ENCODE measurements around the gene FTSJ1. TPM values are rescaled to one million over a fixed set of nuclear protein-coding genes. Genes with fewer than 3 reads are reported as not detected.

Gene FTSJ1
- total and polyA plus RNA-seq, 2 donors (not counting 1 experiment from before 2014, with no cell fraction given), result 36.6 to 55.8 TPM

GRCh38 chrX:48514868-48515460 is 39.0 kb downstream of the FTSJ1 start:
- H3K9ac ChIP-seq (ENCODE audit: low read length), result no peak overlapping the region
- H3K4me3 ChIP-seq (ENCODE audit: control extremely low read depth in 1 of 5, extremely low read depth in 1 of 5, insufficient read depth in 1 of 5, low read depth in 2 of 5, low read length in 4 of 5), result no peak overlapping the region
- H3K79me2 ChIP-seq (ENCODE audit: control insufficient read depth, insufficient read depth, low read length), result no peaks in the 10 kb centered on the region
- intact Hi-C loops (cut with micrococcal nuclease), result no loop called here
- H3K27ac ChIP-seq (ENCODE audit: low read length in 2 of 2), result no peak overlapping the region
- Mint-ChIP-seq H3K27ac (no peak overlapping the region), H3K9me3 (ENCODE audit: insufficient read depth) (no peaks in the 10 kb centered on the region), H3K4me3 (no peak overlapping the region), H3K27me3 (no peaks in the 10 kb centered on the region), H3K4me1 (peaks cover 1% of the 10 kb centered on the region)
- ChIA-PET CTCF (interaction anchor here (0.6 kb wide), 1 partner anchor 1967 kb away, joined by 3 read pairs; no protein-coding TSS in a partner anchor), POLR2A (no interaction called here)
- H3K4me1 ChIP-seq (ENCODE audit: control insufficient read depth in 2 of 2, insufficient read depth in 2 of 2, low read length in 2 of 2), result no peaks in the 10 kb centered on the region
- H3K9me3 ChIP-seq (ENCODE audit: control extremely low read depth in 1 of 3, control insufficient read depth in 2 of 3, insufficient read depth in 1 of 3, low read length in 2 of 3), result no peaks in the 10 kb centered on the region
- TF ChIP-seq EZH2 (IDR thresholded peaks at IDR 0.05; ENCODE audit: borderline replicate concordance, insufficient read depth, low read depth, low read length, poor library complexity, severe bottlenecking) (no peak), CTCF (IDR thresholded peaks at IDR 0.05) (no peak)
- H2AFZ ChIP-seq (ENCODE audit: insufficient read depth, low read depth, low read length, poor library complexity, severe bottlenecking), result no peak overlapping the region
- H3K36me3 ChIP-seq (replicated peaks in 1 of 2; ENCODE audit: control extremely low read depth in 1 of 2, control insufficient read depth in 1 of 2, extremely low read depth in 1 of 2, insufficient read depth in 2 of 2, low read length in 1 of 2), result no peaks in the 10 kb centered on the region
- H4K20me1 ChIP-seq (ENCODE audit: control insufficient read depth, insufficient read depth, low read length, poor library complexity, severe bottlenecking), result no peaks in the 10 kb centered on the region
- 97% methylated on average over 4 of the region's 9 CpGs for WGBS (ENCODE audit: insufficient coverage)
- ATAC-seq (ENCODE audit: low read depth) (no peak), DNase-seq (no peak)
- H3K27me3 ChIP-seq (replicated peaks in 1 of 4; ENCODE audit: control extremely low read depth in 1 of 4, control insufficient read depth in 3 of 4, insufficient read depth in 4 of 4, low read length in 3 of 4), result no peaks in the 10 kb centered on the region
- H3K4me2 ChIP-seq (replicated peaks; ENCODE audit: low read depth, low read length, poor library complexity, severe bottlenecking), result no peak overlapping the region

GRCh38 chrX:48515842-48516241 is 39.8 kb downstream of the FTSJ1 start:
- no peaks in the 10 kb centered on the region for H4K20me1 ChIP-seq (ENCODE audit: control insufficient read depth, insufficient read depth, low read length, poor library complexity, severe bottlenecking)
- CTCF ChIA-PET, result no interaction called here
- intact Hi-C loops (cut with micrococcal nuclease), result no loop called here
- 99% methylated on average over 7 of the region's 10 CpGs for WGBS (ENCODE audit: insufficient coverage)
- no peaks in the 10 kb centered on the region for H3K27me3 ChIP-seq (replicated peaks in 1 of 4; ENCODE audit: control extremely low read depth in 1 of 4, control insufficient read depth in 3 of 4, insufficient read depth in 4 of 4, low read length in 3 of 4)
- no peaks in the 10 kb centered on the region for H3K79me2 ChIP-seq (ENCODE audit: control insufficient read depth, insufficient read depth, low read length)
- Mint-ChIP-seq H3K27ac (no peak overlapping the region), H3K27me3 (no peaks in the 10 kb centered on the region), H3K4me1 (peaks cover 3% of the 10 kb centered on the region), H3K9me3 (ENCODE audit: insufficient read depth) (no peaks in the 10 kb centered on the region), H3K4me3 (no peak overlapping the region)
- no peak overlapping the region for H2AFZ ChIP-seq (ENCODE audit: insufficient read depth, low read depth, low read length, poor library complexity, severe bottlenecking)
- H3K4me1 ChIP-seq (ENCODE audit: control insufficient read depth in 2 of 2, insufficient read depth in 2 of 2, low read length in 2 of 2), result peaks cover 5% of the 10 kb centered on the region in 2 donors
- TF ChIP-seq EZH2 (IDR thresholded peaks at IDR 0.05; ENCODE audit: borderline replicate concordance, insufficient read depth, low read depth, low read length, poor library complexity, severe bottlenecking) (no peak), CTCF (IDR thresholded peaks at IDR 0.05) (no peak)
- H3K27ac ChIP-seq (ENCODE audit: low read length in 2 of 2), result no peak overlapping the region
- H3K36me3 ChIP-seq (replicated peaks in 1 of 2; ENCODE audit: control extremely low read depth in 1 of 2, control insufficient read depth in 1 of 2, extremely low read depth in 1 of 2, insufficient read depth in 2 of 2, low read length in 1 of 2), result no peaks in the 10 kb centered on the region
- DNase-seq (no peak), ATAC-seq (ENCODE audit: low read depth) (no peak)
- POLR2A ChIA-PET, result no interaction called here
- no peak overlapping the region for H3K4me3 ChIP-seq (ENCODE audit: control extremely low read depth in 1 of 5, extremely low read depth in 1 of 5, insufficient read depth in 1 of 5, low read depth in 2 of 5, low read length in 4 of 5)
- no peak overlapping the region for H3K4me2 ChIP-seq (replicated peaks; ENCODE audit: low read depth, low read length, poor library complexity, severe bottlenecking)
- no peak overlapping the region for H3K9ac ChIP-seq (ENCODE audit: low read length)
- H3K9me3 ChIP-seq (ENCODE audit: control extremely low read depth in 1 of 3, control insufficient read depth in 2 of 3, insufficient read depth in 1 of 3, low read length in 2 of 3), result no peaks in the 10 kb centered on the region

All from B cell (primary cell).